GM18867 (cell line): ENCODE measurements around the gene RPH3AL.
"Not testable (repeated sequence)": the region's sequence is repeated elsewhere in the genome, so short reads cannot be mapped to it uniquely, and the experiment has no call there.

Experiments used
- ATAC-seq: cut with Tn5 transposase; IDR thresholded peaks from one replicate; pipeline ENCODE4 v1.9.1; 2021; ENCODE audit warnings: mild to moderate bottlenecking, moderate library complexity; ENCODE audit not compliant: unreplicated experiment

Gene RPH3AL

GRCh38 chr17:205817-206216 lies 146.8 kb downstream of the RPH3AL start:
- no peak for ATAC-seq

- no peak for ATAC-seq
Measured at GRCh38 chr17:205148-205669, 147.4 kb downstream of the RPH3AL start.

- no peak for ATAC-seq
Measured at GRCh38 chr17:204427-205147, 148.0 kb downstream of the RPH3AL start.

GRCh38 chr17:202501-202951 lies 150.1 kb downstream of the RPH3AL start:
- no peak for ATAC-seq

DNA sequence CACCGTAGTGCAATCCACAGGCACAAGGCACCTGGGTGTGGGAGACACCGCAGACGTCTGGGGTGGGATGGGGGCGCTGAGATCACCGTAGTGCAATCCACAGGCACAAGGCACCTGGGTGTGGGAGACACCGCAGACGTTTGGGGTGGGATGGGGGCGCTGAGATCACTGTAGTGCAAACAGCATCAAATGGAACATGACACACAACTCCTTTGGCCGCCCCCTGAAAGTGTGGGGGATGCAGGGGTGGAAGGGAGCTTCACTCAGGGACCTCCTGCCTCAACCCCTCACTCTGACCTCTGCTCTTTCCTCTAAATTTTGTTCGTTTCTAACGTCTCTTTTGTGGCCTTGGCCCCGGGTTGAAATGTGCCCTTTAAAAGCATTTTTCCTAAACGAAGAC lies 150.9 kb downstream of the RPH3AL start:
- ATAC-seq: not testable (repeated sequence)

GRCh38 chr17:201257-201656 lies 151.3 kb downstream of the RPH3AL start:
- not testable (repeated sequence) for ATAC-seq

GRCh38 chr17:200586-200985 lies 152.0 kb downstream of the RPH3AL start:
- ATAC-seq: no peak

- ATAC-seq: no peak
Measured at GRCh38 chr17:199806-200545, 152.6 kb downstream of the RPH3AL start.

DNA sequence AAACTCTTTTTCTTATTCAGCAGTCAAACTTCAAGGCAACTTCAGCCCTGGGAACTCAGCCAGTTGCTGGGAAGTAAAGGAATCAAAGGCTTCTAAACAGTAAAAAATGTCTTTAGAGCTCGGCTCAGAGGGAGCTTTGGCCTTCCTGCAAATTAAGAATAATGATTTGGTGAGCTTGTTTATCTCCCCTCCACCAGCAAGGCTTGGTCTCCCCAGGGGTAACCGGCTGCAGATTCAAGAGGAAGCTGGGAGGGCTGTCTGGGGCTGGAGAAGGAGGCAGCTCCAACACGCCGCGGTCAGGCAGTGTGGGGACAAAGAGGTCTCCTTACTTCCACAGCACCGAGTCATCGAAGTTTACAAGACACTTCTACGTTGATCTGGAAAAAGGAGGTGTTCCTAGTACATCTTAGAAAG lies 153.4 kb downstream of the RPH3AL start:
- no peak for ATAC-seq

DNA sequence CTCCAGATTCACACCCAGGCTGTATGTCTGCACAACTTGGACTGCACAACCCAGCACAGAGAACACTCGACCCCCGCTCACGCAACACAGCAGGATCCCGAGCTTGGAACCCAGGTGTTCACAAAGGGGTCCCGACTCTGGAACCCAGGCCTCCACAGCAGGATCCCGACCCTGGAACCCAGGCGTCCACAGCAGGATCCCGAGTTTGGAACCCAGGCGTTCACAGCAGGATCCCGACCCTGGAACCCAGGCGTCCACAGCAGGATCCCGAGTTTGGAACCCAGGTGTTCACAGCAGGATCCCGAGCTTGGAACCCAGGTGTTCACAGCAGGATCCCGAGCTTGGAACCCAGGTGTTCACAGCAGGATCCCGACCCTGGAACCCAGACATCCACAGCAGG lies 154.4 kb downstream of the RPH3AL start:
- ATAC-seq: not testable (repeated sequence)

DNA sequence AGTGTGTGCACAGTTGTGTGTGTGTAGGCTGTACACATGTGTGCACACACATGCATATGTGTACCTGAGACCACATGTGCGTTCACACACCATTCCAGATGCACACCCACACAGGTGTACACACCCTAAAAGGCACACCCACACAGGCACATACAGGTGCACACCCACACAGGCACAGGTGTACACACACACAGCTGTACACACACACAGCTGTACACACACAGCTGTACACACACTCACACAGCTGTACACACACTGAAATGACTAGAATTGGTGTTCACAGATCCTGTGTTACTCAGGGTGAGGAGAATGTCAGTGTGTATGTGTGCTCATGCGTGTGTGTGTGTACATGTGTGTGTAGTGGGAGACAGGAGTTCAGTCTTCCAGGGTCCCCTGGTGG lies 155.3 kb downstream of the RPH3AL start:
- no peak for ATAC-seq

DNA sequence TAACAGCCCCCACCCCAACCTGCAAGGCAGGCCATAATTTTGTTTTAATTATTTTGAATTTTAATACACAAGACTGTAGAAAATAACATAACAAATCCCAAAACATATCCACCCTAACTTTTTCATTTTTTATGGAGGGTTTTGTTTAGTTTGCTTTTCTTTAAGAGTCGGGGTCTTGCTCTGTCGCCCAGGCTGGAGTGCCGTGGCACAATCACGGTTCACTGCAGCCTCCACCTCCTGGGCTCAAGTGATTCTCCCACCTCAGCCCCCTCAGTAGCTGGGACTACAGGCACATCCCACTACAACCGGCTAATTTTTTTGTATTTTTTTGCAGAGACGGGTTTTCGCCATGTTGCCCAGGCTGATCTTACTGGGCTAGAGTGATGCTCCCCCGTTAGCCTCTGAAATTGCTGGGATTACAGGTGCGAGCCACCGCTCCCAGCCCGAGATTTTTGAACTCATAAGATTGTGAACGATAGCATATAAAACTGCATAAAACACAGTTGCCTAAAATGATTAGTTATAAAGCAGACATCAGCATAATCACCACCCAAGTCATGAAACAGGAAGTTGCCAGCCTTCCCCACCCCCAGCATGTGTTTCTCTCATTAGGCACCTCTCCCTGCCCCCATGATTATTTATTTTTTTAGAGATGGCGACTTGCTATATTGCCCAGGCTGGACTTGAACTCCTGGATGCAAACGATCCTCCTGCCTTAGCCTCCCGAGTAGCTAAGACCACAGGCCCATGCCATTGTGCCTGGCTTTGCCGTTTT lies 157.6 kb downstream of the RPH3AL start:
- ATAC-seq: no peak

DNA sequence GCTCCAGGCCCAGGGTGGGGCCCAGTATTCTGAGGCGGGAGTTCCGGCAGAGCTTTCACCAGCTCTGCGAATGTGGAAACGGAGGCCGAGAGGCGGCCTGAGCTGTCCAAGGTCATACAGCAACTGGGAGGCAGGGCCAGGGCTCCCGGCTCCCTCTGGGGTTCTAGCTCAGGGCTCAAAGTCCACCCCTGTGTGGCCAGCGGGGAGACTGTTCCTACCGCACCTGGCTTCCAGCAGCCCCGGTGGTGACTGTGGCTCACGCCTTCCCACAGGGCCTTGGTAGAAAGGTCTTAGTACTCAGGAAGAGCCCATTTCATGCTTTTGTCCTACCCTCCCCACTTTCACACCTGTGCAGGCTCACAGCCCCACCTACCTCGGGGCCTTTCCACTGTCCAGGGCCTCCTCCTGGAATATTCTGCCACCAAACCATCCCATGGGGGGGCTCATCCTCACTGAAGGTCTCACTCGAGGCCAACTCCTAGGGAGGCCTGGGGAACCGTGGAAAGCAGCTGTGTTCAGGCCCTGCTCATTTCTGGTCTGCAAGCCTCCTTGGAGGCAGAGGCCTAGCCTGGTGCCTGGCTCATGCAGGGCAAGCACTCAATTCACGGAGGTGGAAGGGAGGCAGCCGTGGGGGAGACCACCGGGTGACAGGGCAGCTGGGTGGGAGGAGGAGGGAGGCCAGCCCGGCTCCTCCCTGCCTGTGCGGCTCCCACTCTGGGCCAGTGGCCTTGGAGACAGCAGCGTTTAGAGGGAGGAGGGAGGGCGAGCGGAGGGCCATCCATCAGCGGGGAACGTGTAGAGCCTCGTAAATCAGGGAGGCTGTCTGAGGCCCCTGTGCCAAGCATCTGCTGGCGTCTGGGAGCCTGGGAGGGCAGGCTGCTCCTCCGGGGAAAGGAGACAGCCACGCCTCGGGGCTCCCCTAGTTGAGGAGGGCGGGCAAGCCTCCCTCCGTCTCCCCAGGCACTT lies 158.5 kb downstream of the RPH3AL start:
- no peak for ATAC-seq

GRCh38 chr17:193426-193810 lies 159.2 kb downstream of the RPH3AL start:
- ATAC-seq: no peak

- no peak for ATAC-seq
Measured at GRCh38 chr17:192666-193425, 159.8 kb downstream of the RPH3AL start.

- no peak for ATAC-seq
Measured at GRCh38 chr17:189444-189843, 163.2 kb downstream of the RPH3AL start.

GRCh38 chr17:187130-187529 lies 165.5 kb downstream of the RPH3AL start:
- no peak for ATAC-seq

GRCh38 chr17:185445-186138 lies 167.0 kb downstream of the RPH3AL start:
- ATAC-seq: no peak

DNA sequence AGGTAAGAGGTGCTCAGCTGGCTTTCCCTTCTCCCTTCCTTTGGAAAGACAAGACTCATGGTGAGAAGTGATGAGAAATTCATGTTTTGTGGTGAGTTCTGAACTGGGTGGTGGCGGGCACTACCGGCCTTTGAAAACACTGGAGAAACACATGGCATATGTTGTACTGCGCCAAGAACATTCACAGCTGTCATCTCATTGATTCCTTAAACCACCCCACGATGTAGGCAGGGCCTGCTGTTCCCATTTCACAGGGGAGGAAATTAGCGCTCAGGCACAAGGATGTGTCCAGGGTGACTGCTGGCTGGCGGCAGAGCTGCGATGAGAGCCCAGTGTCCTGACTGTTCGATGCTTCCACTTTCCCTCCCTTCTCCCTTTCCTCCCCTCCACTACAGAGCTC lies 169.6 kb downstream of the RPH3AL start:
- ATAC-seq: no peak
